ENCODE data around the gene ADO.

- TF ChIP-seq POLR2A (IDR thresholded peaks at IDR 0.05; ENCODE audit: low read depth, low read length): no peak
- TF ChIP-seq EZH2 (IDR thresholded peaks at IDR 0.05; ENCODE audit: borderline replicate concordance, low read depth, low read length, severe bottlenecking): no peak
- no peak for TF ChIP-seq CTCF (IDR thresholded peaks at IDR 0.05; ENCODE audit: extremely low read depth in 1 of 2, insufficient read depth in 1 of 2, low read depth in 1 of 2, low read length in 2 of 2)
- TF ChIP-seq POLR2AphosphoS5 (IDR thresholded peaks at IDR 0.05; ENCODE audit: insufficient read depth, low read depth, low read length): no peak
- TF ChIP-seq JUN (IDR thresholded peaks at IDR 0.05; ENCODE audit: borderline replicate concordance, insufficient read depth, insufficient read length, low read depth): no peak
- TF ChIP-seq FOS (IDR thresholded peaks at IDR 0.05; ENCODE audit: borderline replicate concordance, insufficient read depth, low read length): no peak
- no peak for TF ChIP-seq MAX (IDR thresholded peaks at IDR 0.05; ENCODE audit: insufficient read depth, insufficient read length)
Measured at GRCh38 chr10:62853710-62854109, 49.2 kb downstream of the ADO start.
